ENCODE measurements around the gene OPA1.

- no peak for TF ChIP-seq CTCF (conservative IDR thresholded peaks at IDR 0.05; ENCODE audit: low read depth, low read length)
- TF ChIP-seq EZH2phosphoT487 (IDR thresholded peaks at IDR 0.05; ENCODE audit: borderline replicate concordance, low read length), result no peak
- TF ChIP-seq EZH2 (IDR thresholded peaks at IDR 0.05; ENCODE audit: low read length, unreplicated experiment), result no peak
Measured at GRCh38 chr3:193553586-193553985, 39.4 kb upstream of the OPA1 start.
